ENCODE data around the gene FLVCR2.

DNA sequence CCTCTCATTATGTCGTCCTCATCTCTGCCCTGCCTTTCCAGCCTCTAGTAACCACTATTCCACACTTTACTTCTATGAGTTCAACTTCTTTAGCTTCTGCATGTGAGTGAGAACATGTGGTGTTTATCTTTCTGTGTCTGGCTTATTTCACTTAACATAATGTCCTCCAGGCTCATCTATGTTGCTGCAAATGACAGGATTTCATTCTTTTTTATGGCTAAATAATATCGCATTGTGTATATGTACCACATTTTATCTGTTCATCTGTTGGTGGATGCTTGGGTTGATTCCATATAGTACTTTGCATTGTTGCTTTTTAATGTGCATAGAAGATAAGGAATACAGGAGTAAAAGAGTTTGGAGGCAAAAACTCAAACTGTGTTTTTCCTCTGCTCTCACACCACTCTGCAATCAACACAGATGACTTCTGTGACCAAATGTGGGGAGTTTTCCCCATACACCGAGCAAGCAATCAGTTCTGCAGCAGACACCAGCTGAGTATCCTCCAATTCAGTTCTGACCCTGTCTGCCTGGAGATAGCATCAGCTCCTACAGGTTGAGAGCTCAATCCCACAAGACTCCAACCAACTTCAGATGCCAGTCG lies 24.6 kb upstream of the FLVCR2 start:
- TF ChIP-seq, protein P1, sequence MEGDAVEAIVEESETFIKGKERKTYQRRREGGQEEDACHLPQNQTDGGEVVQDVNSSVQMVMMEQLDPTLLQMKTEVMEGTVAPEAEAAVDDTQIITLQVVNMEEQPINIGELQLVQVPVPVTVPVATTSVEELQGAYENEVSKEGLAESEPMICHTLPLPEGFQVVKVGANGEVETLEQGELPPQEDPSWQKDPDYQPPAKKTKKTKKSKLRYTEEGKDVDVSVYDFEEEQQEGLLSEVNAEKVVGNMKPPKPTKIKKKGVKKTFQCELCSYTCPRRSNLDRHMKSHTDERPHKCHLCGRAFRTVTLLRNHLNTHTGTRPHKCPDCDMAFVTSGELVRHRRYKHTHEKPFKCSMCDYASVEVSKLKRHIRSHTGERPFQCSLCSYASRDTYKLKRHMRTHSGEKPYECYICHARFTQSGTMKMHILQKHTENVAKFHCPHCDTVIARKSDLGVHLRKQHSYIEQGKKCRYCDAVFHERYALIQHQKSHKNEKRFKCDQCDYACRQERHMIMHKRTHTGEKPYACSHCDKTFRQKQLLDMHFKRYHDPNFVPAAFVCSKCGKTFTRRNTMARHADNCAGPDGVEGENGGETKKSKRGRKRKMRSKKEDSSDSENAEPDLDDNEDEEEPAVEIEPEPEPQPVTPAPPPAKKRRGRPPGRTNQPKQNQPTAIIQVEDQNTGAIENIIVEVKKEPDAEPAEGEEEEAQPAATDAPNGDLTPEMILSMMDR (conservative IDR thresholded peaks at IDR 0.05 in 1 of 2, IDR thresholded peaks at IDR 0.05 in 1 of 2; ENCODE audit: low read depth in 1 of 2, low read length in 2 of 2): no peak
- no peak for TF ChIP-seq EZH2 (IDR thresholded peaks at IDR 0.05; ENCODE audit: low read length, missing control alignments)

All from fibroblast of lung (primary cell).